H9 (cell line): ENCODE results near the gene C6orf136. TPM values are rescaled to one million over a fixed set of nuclear protein-coding genes. Genes with fewer than 3 reads are reported as not detected.

Source experiments
- DNase-seq: peaks from one replicate; pipeline ENCODE4 v3.0.0-alpha.2; 2017
- H2AFZ ChIP-seq: one replicate; pipeline ENCODE4 v1.6.1; 2013; ENCODE audit warnings: mild to moderate bottlenecking, low read length, control low read depth, moderate library complexity
- H2AK5ac ChIP-seq: 2 replicates; pipeline ENCODE4 v1.6.1; 2013; ENCODE audit warnings: low read length, control low read depth, mixed read lengths; ENCODE audit not compliant: insufficient read length
- H2BK120ac ChIP-seq: one replicate; pipeline ENCODE4 v1.6.1; 2013; ENCODE audit warnings: low read depth, mild to moderate bottlenecking, low read length, control low read depth, inconsistent platforms; ENCODE audit not compliant: poor library complexity, severe bottlenecking
- H2BK12ac ChIP-seq: 2 replicates; pipeline ENCODE4 v1.6.1; 2013; ENCODE audit warnings: low read length, control low read depth, mixed read lengths, low read depth; ENCODE audit not compliant: insufficient read length
- H2BK15ac ChIP-seq: 2 replicates; pipeline ENCODE4 v1.6.1; 2013; ENCODE audit warnings: low read depth, low read length, control low read depth
- H2BK20ac ChIP-seq: one replicate; pipeline ENCODE4 v1.6.1; 2013; ENCODE audit warnings: low read depth, mild to moderate bottlenecking, low read length, control low read depth, inconsistent platforms; ENCODE audit not compliant: poor library complexity, severe bottlenecking
- H2BK5ac ChIP-seq: 2 replicates; pipeline ENCODE4 v1.6.1; 2013; ENCODE audit warnings: low read length, control low read depth, mixed read lengths; ENCODE audit not compliant: insufficient read length
- H3K14ac ChIP-seq: 2 replicates; pipeline ENCODE4 v1.6.1; 2013; ENCODE audit warnings: low read length, control low read depth; ENCODE audit not compliant: insufficient read depth
- H3K18ac ChIP-seq: 2 replicates; pipeline ENCODE4 v1.6.1; 2013; ENCODE audit warnings: low read depth, mild to moderate bottlenecking, mixed read lengths, low read length, control low read depth; ENCODE audit not compliant: insufficient read length
- H3K23ac ChIP-seq: 2 replicates; pipeline ENCODE4 v1.6.1; 2013; ENCODE audit warnings: low read length, control low read depth, mixed read lengths, low read depth; ENCODE audit not compliant: insufficient read length
- H3K23me2 ChIP-seq: 2 replicates; pipeline ENCODE4 v1.6.1; 2013; ENCODE audit warnings: low read depth, mild to moderate bottlenecking, mixed read lengths, low read length, control low read depth; ENCODE audit not compliant: insufficient read length, poor library complexity, severe bottlenecking
- H3K27ac ChIP-seq: 2 replicates; pipeline ENCODE4 v1.5.1; 2013; ENCODE audit warnings: low read length, control low read depth, mixed read lengths, low read depth; ENCODE audit not compliant: insufficient read length
- H3K27me3 ChIP-seq: 2 replicates; pipeline ENCODE4 v1.6.1; 2013; ENCODE audit warnings: low read length, control low read depth, inconsistent platforms; ENCODE audit not compliant: insufficient read depth
- H3K4ac ChIP-seq: 2 replicates; pipeline ENCODE4 v1.6.1; 2013; ENCODE audit warnings: low read depth, mild to moderate bottlenecking, control low read depth, inconsistent platforms, low read length, moderate library complexity
- H3K4me1 ChIP-seq: 2 replicates; pipeline ENCODE4 v1.6.1; 2013; ENCODE audit warnings: low read length, control low read depth, inconsistent platforms; ENCODE audit not compliant: insufficient read depth
- H3K4me2 ChIP-seq: 2 replicates; pipeline ENCODE4 v1.6.1; 2013; ENCODE audit warnings: low read length, control low read depth, mixed read lengths; ENCODE audit not compliant: insufficient read length, insufficient read depth
- H3K56ac ChIP-seq: 2 replicates; pipeline ENCODE4 v1.6.1; 2013; ENCODE audit warnings: low read depth, mild to moderate bottlenecking, mixed read lengths, low read length, control low read depth; ENCODE audit not compliant: insufficient read length
- H3K79me1 ChIP-seq: 2 replicates; pipeline ENCODE4 v1.6.1; 2013; ENCODE audit warnings: low read depth, mild to moderate bottlenecking, moderate library complexity, low read length, control low read depth, inconsistent platforms; ENCODE audit not compliant: insufficient read depth, poor library complexity, severe bottlenecking
- H3K79me2 ChIP-seq: 2 replicates; pipeline ENCODE4 v1.6.1; 2013; ENCODE audit warnings: low read length, control low read depth, inconsistent platforms; ENCODE audit not compliant: insufficient read depth
- H3K9ac ChIP-seq: 2 replicates; pipeline ENCODE4 v1.6.1; 2013; ENCODE audit warnings: low read length, control low read depth, mixed read lengths; ENCODE audit not compliant: insufficient read length; ENCODE audit errors: extremely low read depth
- H3K9me3 ChIP-seq: one replicate; pipeline ENCODE4 v1.6.1; 2013; ENCODE audit warnings: low read depth, low read length, inconsistent platforms; ENCODE audit not compliant: control insufficient read depth
- H3T11ph ChIP-seq: one replicate; pipeline ENCODE4 v1.6.1; 2013; ENCODE audit warnings: mild to moderate bottlenecking, low read length, control low read depth, inconsistent platforms
- H4K20me1 ChIP-seq: one replicate; pipeline ENCODE4 v1.6.1; 2013; ENCODE audit not compliant: control insufficient read depth, insufficient read length, insufficient read depth
- H4K5ac ChIP-seq: 2 replicates; pipeline ENCODE4 v1.6.1; 2013; ENCODE audit warnings: low read depth, mild to moderate bottlenecking, mixed read lengths, low read length, control low read depth; ENCODE audit not compliant: insufficient read length
- H4K8ac ChIP-seq: replicated peaks from 2 replicates; pipeline ENCODE4 v1.6.1; 2013; ENCODE audit warnings: low read length, control low read depth, mixed read lengths, low read depth; ENCODE audit not compliant: insufficient read length
- H4K91ac ChIP-seq: 2 replicates; pipeline ENCODE4 v1.6.1; 2013; ENCODE audit warnings: low read depth, mild to moderate bottlenecking, moderate library complexity, mixed read lengths, low read length, control low read depth; ENCODE audit not compliant: insufficient read length
- H3K27ac Mint-ChIP-seq, 3 experiments: 2 replicates in 2 of 3; 3 replicates in 1 of 3; pipeline ENCODE4 v1.8.0; 2020 to 2021; ENCODE audit warnings: mixed read lengths in 3 of 3, mild to moderate bottlenecking in 1 of 3, moderate library complexity in 1 of 3
- H3K27me3 Mint-ChIP-seq: 2 replicates; pipeline ENCODE4 v1.8.0; 2021; ENCODE audit warnings: low read depth, mild to moderate bottlenecking, moderate library complexity, mixed read lengths
- H3K36me3 Mint-ChIP-seq, 3 experiments: 2 replicates in 2 of 3; 3 replicates in 1 of 3; pipeline ENCODE4 v1.8.0; 2020 to 2021; ENCODE audit warnings: low read depth in 3 of 3, mixed read lengths in 3 of 3; ENCODE audit not compliant: insufficient read depth in 1 of 3
- H3K4me1 Mint-ChIP-seq, 2 experiments: 2 replicates each; pipeline ENCODE4 v1.8.0; 2020; ENCODE audit warnings: mixed read lengths in 2 of 2
- H3K4me3 Mint-ChIP-seq, 2 experiments: 2 replicates in 1 of 2; 3 replicates in 1 of 2; pipeline ENCODE4 v1.8.0; 2020 to 2021; ENCODE audit warnings: mild to moderate bottlenecking in 2 of 2, mixed read lengths in 2 of 2, moderate library complexity in 1 of 2
- H3K9me3 Mint-ChIP-seq, 2 experiments: 2 replicates in 1 of 2; 3 replicates in 1 of 2; pipeline ENCODE4 v1.8.0; 2020; ENCODE audit warnings: mild to moderate bottlenecking in 2 of 2, mixed read lengths in 2 of 2, moderate library complexity in 1 of 2
- CTCF ChIP-seq: fragments of 200-600 bp; sonication (generic); conservative IDR thresholded peaks from 3 replicates; pipeline ENCODE4 v1.8.0; 2021; ENCODE audit warnings: antibody characterized with exemption, mild to moderate bottlenecking
- WGBS: extraction: QIAGEN DNeasy Blood & Tissue Kit; methylation state at CpG from one replicate; pipeline ENCODE4 v1.1.7; 2013; ENCODE audit warnings: missing lambda C conversion rate, low lambda C conversion rate, mixed read lengths; ENCODE audit not compliant: insufficient read length; ENCODE audit errors: extremely low coverage; 5-methylcytosine and 5-hydroxymethylcytosine counted together
- total RNA-seq: library from RNA; stranded (reverse); gene quantifications from 2 replicates; pipeline ENCODE4 v1.2.1, GENCODE V29; 2021

The C6orf136 gene
- total RNA-seq, 1 experiment from 2014 or later, result 22.2 TPM

- no peak overlapping the region for H3T11ph ChIP-seq
- no peak overlapping the region for H3K27ac ChIP-seq
- no peak overlapping the region for H3K56ac ChIP-seq
- no peak for DNase-seq
- peaks cover 12 to 61% (median 55%) of the 10 kb centered on the region in 3 experiments for H3K36me3 Mint-ChIP-seq
- no peak overlapping the region for H2BK15ac ChIP-seq
- no peak overlapping the region for H4K91ac ChIP-seq
- no peak for TF ChIP-seq CTCF
- H2AK5ac ChIP-seq, result no peak overlapping the region
- WGBS, result no CpG with 5 or more reads among the region's 1 CpG
- H3K4me2 ChIP-seq, result peak overlapping the region; percentile 76
- H3K9ac ChIP-seq, result no peak overlapping the region
- H2BK5ac ChIP-seq, result no peak overlapping the region
- H3K23me2 ChIP-seq, result peaks cover 8% of the 10 kb centered on the region
- H3K23ac ChIP-seq, result no peak overlapping the region
- H4K5ac ChIP-seq, result no peak overlapping the region
- H2BK12ac ChIP-seq, result no peak overlapping the region
- H3K79me2 ChIP-seq, result no peaks in the 10 kb centered on the region
- H2BK20ac ChIP-seq, result no peak overlapping the region
- H3K18ac ChIP-seq, result no peak overlapping the region
- H3K9me3 ChIP-seq, result no peaks in the 10 kb centered on the region
- H3K27me3 ChIP-seq, result no peaks in the 10 kb centered on the region
- no peaks in the 10 kb centered on the region for H4K20me1 ChIP-seq
- no peak overlapping the region for H4K8ac ChIP-seq
- no peak overlapping the region for H3K4ac ChIP-seq
- peak overlapping the region in 1 of 3 experiments; percentile 53; a peak in 2 of 7 replicates for H3K27ac Mint-ChIP-seq
- no peaks in the 10 kb centered on the region for H3K9me3 Mint-ChIP-seq
- no peaks in the 10 kb centered on the region for H3K27me3 Mint-ChIP-seq
- H3K4me3 Mint-ChIP-seq, result peak overlapping the region; percentile 85 to 94
- no peak overlapping the region for H2AFZ ChIP-seq
- peaks cover 2% of the 10 kb centered on the region for H3K79me1 ChIP-seq
- peaks cover 14 to 17% of the 10 kb centered on the region in 2 experiments for H3K4me1 Mint-ChIP-seq
- no peaks in the 10 kb centered on the region for H3K4me1 ChIP-seq
- no peak overlapping the region for H2BK120ac ChIP-seq
- H3K14ac ChIP-seq, result no peak overlapping the region
Observed at GRCh38 chr6:30645989-30646388, 944 bp upstream of the C6orf136 start.
